IMR-90 (cell line): ENCODE data around the gene ARID4B. TPM values are rescaled to one million over a fixed set of nuclear protein-coding genes. Genes with fewer than 3 reads are reported as not detected.
"Not testable (repeated sequence)": the region's sequence is repeated elsewhere in the genome, so short reads cannot be mapped to it uniquely, and the experiment has no call there.

ENCODE experiments used
- ATAC-seq: fragments of 200-7000 bp; cut with Tn5 transposase; 2 replicates; pipeline ENCODE4 v1.9.1; 2020; ENCODE audit warnings: low read depth, mild to moderate bottlenecking, moderate library complexity
- BruUV-seq: library from RNA; stranded (reverse); fragments of 400-500 nt; replicated peaks from 2 replicates; lab custom pipeline; 2021; lab: Mats Ljungman, UMichigan
- CTCF ChIA-PET: fragments of 300-600 bp; formaldehyde crosslinking; extraction: SDS; loops from one replicate; lab custom pipeline; 2021; ENCODE audit warnings: antibody characterized with exemption; lab: Yijun Ruan, JAX
- POLR2A ChIA-PET: fragments of 300-600 bp; sonication (Branson Sonifier 250); formaldehyde crosslinking; loops from one replicate; lab custom pipeline; 2022; ENCODE audit warnings: antibody characterized with exemption; ENCODE audit not compliant: unreplicated experiment; lab: Charles Lee
- DNase-seq: peaks from one replicate; pipeline ENCODE4 v3.0.0; 2013
- H2AFZ ChIP-seq: replicated peaks from 2 replicates; pipeline ENCODE3; 2013; ENCODE audit warnings: low read length, mild to moderate bottlenecking; ENCODE audit not compliant: poor library complexity
- H2AK5ac ChIP-seq: 2 replicates; pipeline ENCODE4 v1.6.1; 2013; ENCODE audit warnings: low read depth, low read length, inconsistent platforms
- H2AK9ac ChIP-seq: replicated peaks from 2 replicates; pipeline ENCODE3; 2013; ENCODE audit warnings: mild to moderate bottlenecking, low read depth, low read length, moderate library complexity; ENCODE audit not compliant: poor library complexity
- H2BK120ac ChIP-seq: 2 replicates; pipeline ENCODE4 v1.6.1; 2013; ENCODE audit warnings: low read depth, low read length, inconsistent platforms
- H2BK15ac ChIP-seq: 3 replicates; pipeline ENCODE4 v1.6.1; 2013; ENCODE audit warnings: low read depth, low read length, inconsistent platforms
- H2BK20ac ChIP-seq: 2 replicates; pipeline ENCODE4 v1.6.1; 2013; ENCODE audit warnings: low read depth, mild to moderate bottlenecking, inconsistent platforms, low read length, moderate library complexity
- H2BK5ac ChIP-seq: 2 replicates; pipeline ENCODE4 v1.6.1; 2013; ENCODE audit warnings: mild to moderate bottlenecking, low read depth, low read length, inconsistent platforms; ENCODE audit not compliant: poor library complexity, severe bottlenecking
- H3K14ac ChIP-seq: replicated peaks from 2 replicates; pipeline ENCODE4 v1.6.1; 2013; ENCODE audit warnings: low read depth, low read length, inconsistent platforms
- H3K18ac ChIP-seq: 2 replicates; pipeline ENCODE4 v1.6.1; 2013; ENCODE audit warnings: low read depth, low read length, control low read depth
- H3K23ac ChIP-seq: 2 replicates; pipeline ENCODE4 v1.6.1; 2013; ENCODE audit warnings: low read depth, low read length, inconsistent platforms
- H3K27ac ChIP-seq: 2 replicates; pipeline ENCODE4 v1.5.1; 2013; ENCODE audit warnings: mild to moderate bottlenecking, control low read depth, low read length; ENCODE audit not compliant: insufficient read depth
- H3K27me3 ChIP-seq: 2 replicates; pipeline ENCODE4 v1.6.1; 2013; ENCODE audit warnings: low read length; ENCODE audit not compliant: control insufficient read depth, insufficient read depth
- H3K36me3 ChIP-seq: 2 replicates; pipeline ENCODE4 v1.6.1; 2013; ENCODE audit warnings: low read length, mixed read lengths; ENCODE audit not compliant: control insufficient read depth, insufficient read depth
- H3K4ac ChIP-seq: 2 replicates; pipeline ENCODE4 v1.6.1; 2013; ENCODE audit warnings: low read depth, low read length, inconsistent platforms
- H3K4me1 ChIP-seq: 2 replicates; pipeline ENCODE4 v1.6.1; 2013; ENCODE audit warnings: low read length, mixed read lengths; ENCODE audit not compliant: control insufficient read depth, insufficient read depth
- H3K4me2 ChIP-seq: 2 replicates; pipeline ENCODE4 v1.6.1; 2013; ENCODE audit warnings: low read depth, mild to moderate bottlenecking, control low read depth, low read length, moderate library complexity
- H3K4me3 ChIP-seq: 2 replicates; pipeline ENCODE4 v1.5.1; 2013; ENCODE audit warnings: low read depth, mild to moderate bottlenecking, control low read depth, low read length, moderate library complexity; ENCODE audit not compliant: insufficient read depth
- H3K56ac ChIP-seq: 2 replicates; pipeline ENCODE4 v1.6.1; 2013; ENCODE audit warnings: low read length, inconsistent platforms; ENCODE audit not compliant: insufficient read depth; ENCODE audit errors: extremely low read depth
- H3K79me1 ChIP-seq, 2 experiments: 2 replicates each; pipeline ENCODE4 v1.6.1; 2013; ENCODE audit warnings: low read length in 2 of 2, inconsistent platforms in 1 of 2, low read depth in 1 of 2
- H3K9ac ChIP-seq: 2 replicates; pipeline ENCODE4 v1.6.1; 2013; ENCODE audit warnings: low read depth, low read length, control low read depth
- H3K9me1 ChIP-seq: 2 replicates; pipeline ENCODE4 v1.6.1; 2013; ENCODE audit warnings: low read length, inconsistent platforms; ENCODE audit not compliant: insufficient read depth
- H3K9me3 ChIP-seq: 2 replicates; pipeline ENCODE4 v1.6.1; 2013; ENCODE audit warnings: low read length; ENCODE audit not compliant: control insufficient read depth, insufficient read depth
- H4K20me1 ChIP-seq: 2 replicates; pipeline ENCODE4 v1.6.1; 2013; ENCODE audit warnings: low read length, inconsistent platforms; ENCODE audit not compliant: insufficient read depth
- H4K5ac ChIP-seq: 2 replicates; pipeline ENCODE4 v1.6.1; 2013; ENCODE audit warnings: mild to moderate bottlenecking, low read depth, low read length, control low read depth
- H4K8ac ChIP-seq, 2 experiments: 2 replicates each; pipeline ENCODE4 v1.6.1; 2013; ENCODE audit warnings: low read depth in 2 of 2, low read length in 2 of 2, control low read depth in 1 of 2, inconsistent platforms in 1 of 2
- H4K91ac ChIP-seq: 2 replicates; pipeline ENCODE4 v1.6.1; 2013; ENCODE audit warnings: low read depth, low read length, inconsistent platforms; ENCODE audit not compliant: insufficient read depth
- BHLHE40 ChIP-seq: fragments of 150-350 bp; IDR thresholded peaks from 2 replicates; pipeline ENCODE4 v1.6.1; 2016; ENCODE audit warnings: mild to moderate bottlenecking, low read depth, low read length
- CEBPB ChIP-seq: IDR thresholded peaks from 2 replicates; pipeline ENCODE4 v1.6.1; 2012; ENCODE audit warnings: low read depth, low read length, improper control_type of control experiment
- MAZ ChIP-seq: IDR thresholded peaks from 2 replicates; pipeline ENCODE4 v1.6.1; 2012; ENCODE audit warnings: low read depth, mild to moderate bottlenecking, low read length, improper control_type of control experiment, moderate library complexity, borderline replicate concordance
- MXI1 ChIP-seq: IDR thresholded peaks from 2 replicates; pipeline ENCODE4 v1.6.1; 2012; ENCODE audit warnings: low read depth, mild to moderate bottlenecking, low read length, moderate library complexity, borderline replicate concordance
- NFE2L2 ChIP-seq: fragments of 150-350 bp; IDR thresholded peaks from 2 replicates; pipeline ENCODE4 v1.6.1; 2016; ENCODE audit warnings: low read depth, mild to moderate bottlenecking, low read length
- RAD21 ChIP-seq: IDR thresholded peaks from 2 replicates; pipeline ENCODE4 v1.6.1; 2012; ENCODE audit warnings: low read length, improper control_type of control experiment
- RCOR1 ChIP-seq: IDR thresholded peaks from 2 replicates; pipeline ENCODE4 v1.6.1; 2012; ENCODE audit warnings: mild to moderate bottlenecking, low read length, improper control_type of control experiment; ENCODE audit not compliant: insufficient replicate concordance
- WGBS, 2 experiments: methylation state at CpG; one replicate each; pipeline versions ENCODE4 v1.1.5 to v1.1.7; 2013; ENCODE audit warnings: missing lambda C conversion rate in 2 of 2; ENCODE audit not compliant: insufficient read length in 1 of 2; ENCODE audit errors: extremely low coverage in 2 of 2; 5-methylcytosine and 5-hydroxymethylcytosine counted together
- dilution Hi-C: fragments of 300-500 bp; cut with HindIII; formaldehyde crosslinking; loops from one replicate; pipeline ENCODE4 v1.14.3; 2018; ENCODE audit warnings: low sequenced_read_pairs; ENCODE audit not compliant: unreplicated experiment
- in situ Hi-C: fragments of 300-500 bp; cut with MboI; formaldehyde crosslinking; loops from 3 replicates; pipeline ENCODE4 v1.14.3; 2019; ENCODE audit warnings: low sequenced_read_pairs, inconsistent platforms, mixed read lengths
- intact Hi-C: fragments of 100-400 bp; cut with micrococcal nuclease; formaldehyde crosslinking; loops from 2 replicates; pipeline ENCODE4 v1.10.0; 2022
- polyA plus RNA-seq, 3 experiments: library from polyadenylated mRNA; depleted of rRNA; stranded (reverse); fragments of >200 nt; gene quantifications; 2 replicates each; pipeline ENCODE4 v1.2.3, GENCODE V29; 2012; ENCODE audit warnings: low replicate concordance in 1 of 3
- total RNA-seq: library from RNA; depleted of rRNA; stranded (reverse); fragments of >200 nt; gene quantifications from 2 replicates; pipeline ENCODE4 v1.2.3, GENCODE V29; 2012
- TF ChIP-seq, protein P1 (sequence below): conservative IDR thresholded peaks from 2 replicates; pipeline ENCODE4 v1.5.1; 2012; ENCODE audit warnings: mild to moderate bottlenecking, low read depth, low read length, improper control_type of control experiment

Gene ARID4B
- total and polyA plus RNA-seq, 2 of the 4 experiments (the other 2 are of a cell fraction): 8.5 to 16.0 TPM

DNA sequence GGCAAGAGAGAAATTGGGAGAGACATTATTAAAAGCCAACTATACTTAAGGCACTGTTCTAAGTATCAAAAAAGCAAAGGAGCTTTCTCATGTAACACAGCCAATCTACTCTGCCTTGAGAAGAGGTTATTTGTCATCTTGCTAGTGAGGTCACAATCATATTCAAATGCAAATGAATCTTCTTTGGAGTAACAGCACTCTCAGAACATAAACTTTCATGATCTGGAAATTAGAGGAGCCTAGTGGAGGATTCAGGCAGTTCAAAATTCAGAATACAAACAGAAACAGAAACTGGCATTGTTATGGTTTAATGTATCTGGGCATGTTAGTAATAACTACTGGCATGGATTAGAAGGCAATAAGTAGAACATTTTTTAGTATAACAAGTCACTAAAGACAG lies 57.4 kb downstream of the ARID4B start:
- H3K4me3 ChIP-seq: no peak overlapping the region
- H4K20me1 ChIP-seq: peaks cover 73% of the 10 kb centered on the region
- no peak overlapping the region for H2BK15ac ChIP-seq
- ChIA-PET POLR2A (no interaction called here), CTCF (no interaction called here)
- TF ChIP-seq MXI1 (no peak), CEBPB (no peak), NFE2L2 (no peak), MAZ (no peak), RCOR1 (no peak), BHLHE40 (no peak), RAD21 (no peak)
- TF ChIP-seq, protein P1, sequence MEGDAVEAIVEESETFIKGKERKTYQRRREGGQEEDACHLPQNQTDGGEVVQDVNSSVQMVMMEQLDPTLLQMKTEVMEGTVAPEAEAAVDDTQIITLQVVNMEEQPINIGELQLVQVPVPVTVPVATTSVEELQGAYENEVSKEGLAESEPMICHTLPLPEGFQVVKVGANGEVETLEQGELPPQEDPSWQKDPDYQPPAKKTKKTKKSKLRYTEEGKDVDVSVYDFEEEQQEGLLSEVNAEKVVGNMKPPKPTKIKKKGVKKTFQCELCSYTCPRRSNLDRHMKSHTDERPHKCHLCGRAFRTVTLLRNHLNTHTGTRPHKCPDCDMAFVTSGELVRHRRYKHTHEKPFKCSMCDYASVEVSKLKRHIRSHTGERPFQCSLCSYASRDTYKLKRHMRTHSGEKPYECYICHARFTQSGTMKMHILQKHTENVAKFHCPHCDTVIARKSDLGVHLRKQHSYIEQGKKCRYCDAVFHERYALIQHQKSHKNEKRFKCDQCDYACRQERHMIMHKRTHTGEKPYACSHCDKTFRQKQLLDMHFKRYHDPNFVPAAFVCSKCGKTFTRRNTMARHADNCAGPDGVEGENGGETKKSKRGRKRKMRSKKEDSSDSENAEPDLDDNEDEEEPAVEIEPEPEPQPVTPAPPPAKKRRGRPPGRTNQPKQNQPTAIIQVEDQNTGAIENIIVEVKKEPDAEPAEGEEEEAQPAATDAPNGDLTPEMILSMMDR: no peak
- in situ Hi-C loops (no loop called here), intact Hi-C loops (no loop called here), dilution Hi-C loops (no loop called here)
- no peak overlapping the region for H3K9ac ChIP-seq
- H2BK5ac ChIP-seq: no peak overlapping the region
- no peak overlapping the region for H2BK20ac ChIP-seq
- DNase-seq (peak; percentile 45), ATAC-seq (peak; percentile 66)
- no peak overlapping the region for H3K27ac ChIP-seq
- H3K18ac ChIP-seq: no peak overlapping the region
- H4K91ac ChIP-seq: no peak overlapping the region
- peaks cover 19 to 54% of the 10 kb centered on the region in 2 experiments for H3K79me1 ChIP-seq
- no peaks in the 10 kb centered on the region for H3K27me3 ChIP-seq
- H3K4me2 ChIP-seq: peak overlapping the region; percentile 4; the same call in 1 of the 2 replicates
- no peak overlapping the region for H2AFZ ChIP-seq
- H3K14ac ChIP-seq: no peak overlapping the region
- H2AK5ac ChIP-seq: no peak overlapping the region
- H4K5ac ChIP-seq: no peak overlapping the region
- no peak overlapping the region for H2BK120ac ChIP-seq
- H2AK9ac ChIP-seq: no peak overlapping the region
- no peak overlapping the region for H3K23ac ChIP-seq
- H4K8ac ChIP-seq: no peak overlapping the region
- H3K36me3 ChIP-seq: no peaks in the 10 kb centered on the region
- peaks cover 6% of the 10 kb centered on the region for H3K4me1 ChIP-seq
- BruUV-seq: no TSS peak
- H3K4ac ChIP-seq: no peak overlapping the region
- H3K56ac ChIP-seq: no peak overlapping the region
- no peaks in the 10 kb centered on the region for H3K9me3 ChIP-seq
- peaks cover 1% of the 10 kb centered on the region for H3K9me1 ChIP-seq

DNA sequence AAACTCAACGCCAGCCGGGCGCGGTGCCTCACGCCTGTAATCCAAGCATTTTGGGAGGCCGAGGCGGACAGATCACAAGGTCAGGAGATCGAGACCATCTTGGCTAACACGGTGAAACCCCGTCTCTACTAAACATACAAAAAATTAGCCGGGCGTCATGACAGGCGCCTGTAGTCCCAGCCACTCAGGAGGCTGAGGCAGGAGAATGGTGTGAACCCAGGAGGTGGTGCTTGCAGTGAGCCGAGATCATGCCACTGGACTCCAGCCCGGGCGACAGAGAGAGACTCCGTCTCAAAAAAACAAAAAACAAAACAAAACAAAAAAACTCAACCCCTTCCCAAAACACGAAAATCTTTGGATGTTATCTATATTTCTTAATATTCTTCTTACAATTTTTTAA lies 58.0 kb downstream of the ARID4B start:
- H2BK120ac ChIP-seq, BruUV-seq, H2AK5ac ChIP-seq, H2BK5ac ChIP-seq, H3K18ac ChIP-seq, H3K36me3 ChIP-seq, H3K27ac ChIP-seq, H4K91ac ChIP-seq, H3K23ac ChIP-seq, H3K14ac ChIP-seq, H2AFZ ChIP-seq, H4K8ac ChIP-seq, H3K9me1 ChIP-seq, CTCF ChIA-PET, H4K5ac ChIP-seq, H2BK20ac ChIP-seq, H3K9ac ChIP-seq, POLR2A ChIA-PET, H3K4me2 ChIP-seq, H3K4ac ChIP-seq, H3K9me3 ChIP-seq, ATAC-seq, intact Hi-C loops, H3K4me1 ChIP-seq, H3K56ac ChIP-seq, H2AK9ac ChIP-seq, H3K4me3 ChIP-seq, DNase-seq, H3K27me3 ChIP-seq, H2BK15ac ChIP-seq, dilution Hi-C loops, in situ Hi-C loops: not testable (repeated sequence)
- 100% methylated on average over 1 of the region's 18 CpGs; no CpG with 5 or more reads in 1 of the 2 experiments for WGBS, 2 experiments
- H4K20me1 ChIP-seq: peaks cover 72% of the 10 kb centered on the region
- peaks cover 18 to 54% of the 10 kb centered on the region in 2 experiments for H3K79me1 ChIP-seq
